K562 (cell line): ENCODE data around the gene ZMYND8. TPM values are rescaled to one million over a fixed set of nuclear protein-coding genes. Genes with fewer than 3 reads are reported as not detected.

Source experiments
- CBFB ChIP-seq: sonication (generic); formaldehyde crosslinking; IDR thresholded peaks from 2 replicates; pipeline ENCODE4 v1.4.0; 2020; ENCODE audit warnings: mild to moderate bottlenecking, missing genetic modification reagents
- CTBP1 ChIP-seq: fragments of 450-650 bp; IDR thresholded peaks from 2 replicates; pipeline ENCODE4 v1.6.1; 2016; ENCODE audit warnings: borderline replicate concordance
- EHMT2 ChIP-seq: fragments of 450-650 bp; IDR thresholded peaks from 2 replicates; pipeline ENCODE4 v1.6.1; 2018; ENCODE audit warnings: antibody characterized with exemption
- ESRRA ChIP-seq: fragments of 450-650 bp; IDR thresholded peaks from 2 replicates; pipeline ENCODE4 v1.6.1; 2014; ENCODE audit warnings: low read depth, mild to moderate bottlenecking, moderate library complexity, borderline replicate concordance
- FOXM1 ChIP-seq, 2 experiments: fragments of 450-650 bp in 1 of 2; sonication (generic) in 1 of 2; formaldehyde crosslinking in 1 of 2; IDR thresholded peaks; 2 replicates each; pipeline versions ENCODE4 v1.6.1 to v1.9.0; 2017 to 2022; ENCODE audit warnings: low read depth in 2 of 2, mild to moderate bottlenecking in 2 of 2, missing genetic modification reagents in 1 of 2, moderate library complexity in 1 of 2
- GABPA ChIP-seq: fragments of 200-800 bp; sonication (Bioruptor generic); conservative IDR thresholded peaks from 2 replicates; pipeline ENCODE4 v1.6.1; 2016; ENCODE audit warnings: low read depth, missing genetic modification characterization, missing compliant biosample characterization
- GABPB1 ChIP-seq: sonication (generic); formaldehyde crosslinking; IDR thresholded peaks from 2 replicates; pipeline ENCODE4 v1.8.0; 2022; ENCODE audit warnings: mild to moderate bottlenecking, missing genetic modification reagents
- MYNN ChIP-seq, 2 experiments: sonication (generic); formaldehyde crosslinking in 1 of 2; IDR thresholded peaks; 2 replicates each; pipeline versions ENCODE4 v1.5.0 to v1.6.1; 2016 to 2020; ENCODE audit warnings: antibody characterized with exemption in 1 of 2, missing genetic modification reagents in 1 of 2
- NEUROD1 ChIP-seq: fragments of 150-350 bp; IDR thresholded peaks from 2 replicates; pipeline ENCODE4 v1.6.1; 2014; ENCODE audit warnings: borderline replicate concordance, low read length, low read depth; ENCODE audit not compliant: partially characterized antibody
- PHB ChIP-seq: fragments of 250-450 bp; sonication (Bioruptor Pico); IDR thresholded peaks from 2 replicates; pipeline ENCODE4 v1.5.0; 2021
- SMARCA4 ChIP-seq: fragments of 450-650 bp; IDR thresholded peaks from 2 replicates; pipeline ENCODE4 v1.6.1; 2016
- SP1 ChIP-seq: sonication (generic); formaldehyde crosslinking; IDR thresholded peaks from 2 replicates; pipeline ENCODE4 v1.8.1; 2022; ENCODE audit warnings: mild to moderate bottlenecking, missing genetic modification reagents
- TSC22D4 ChIP-seq: fragments of 450-650 bp; IDR thresholded peaks from 2 replicates; pipeline ENCODE4 v1.6.1; 2016; ENCODE audit warnings: missing genetic modification characterization, missing biosample characterization, control low read depth
- ZKSCAN1 ChIP-seq: fragments of 150-350 bp; IDR thresholded peaks from 2 replicates; pipeline ENCODE4 v1.6.1; 2016; ENCODE audit warnings: low read depth, low read length
- ZNF717 ChIP-seq: fragments of 250-450 bp; sonication (Bioruptor Pico); IDR thresholded peaks from 2 replicates; pipeline ENCODE4 v1.5.0; 2021
- ZNF79 ChIP-seq: fragments of 250-450 bp; sonication (Bioruptor Pico); IDR thresholded peaks from 2 replicates; pipeline ENCODE4 v1.4.0; 2020; ENCODE audit warnings: low read depth, mild to moderate bottlenecking, moderate library complexity
- polyA plus RNA-seq, 8 experiments: library from polyadenylated mRNA; depleted of rRNA in 4 of 8; stranded (reverse) in 5 of 8; unstranded in 3 of 8; fragments of >200 nt; fragmentation: Nextera tagmentation in 2 of 8; fragmentation: Illumina TruSeq in 1 of 8; extraction: Ambion mirVana in 2 of 8; extraction: Trizol in 1 of 8; gene quantifications; 2 replicates each; pipeline versions ENCODE4 v1.2.1 to v1.2.3, GENCODE V29; 2011 to 2014; ENCODE audit warnings: inconsistent platforms in 1 of 8, missing spikeins in 1 of 8
- total RNA-seq, 7 experiments: library from RNA; depleted of rRNA in 6 of 7; stranded (reverse); fragments of >200 nt in 6 of 7; fragmentation: Illumina TruSeq in 2 of 7; extraction: Trizol in 2 of 7; gene quantifications; 2 replicates each; pipeline versions ENCODE4 v1.2.1 to v1.2.3, GENCODE V29; 2011 to 2021; ENCODE audit warnings: low replicate concordance in 1 of 7
- TF ChIP-seq, protein P1 (sequence below): fragments of 450-650 bp; IDR thresholded peaks from 2 replicates; pipeline ENCODE4 v1.7.1; 2018; ENCODE audit warnings: mild to moderate bottlenecking, low read depth; ENCODE audit not compliant: partially characterized antibody
- TF ChIP-seq, protein P2 (sequence below): sonication (generic); formaldehyde crosslinking; IDR thresholded peaks from 2 replicates; pipeline ENCODE4 v1.8.0; 2022; ENCODE audit warnings: mild to moderate bottlenecking, missing genetic modification reagents
- TF ChIP-seq, protein P3 (sequence below): fragments of 250-450 bp; sonication (Bioruptor Pico); IDR thresholded peaks from 2 replicates; pipeline ENCODE4 v1.8.0; 2021; ENCODE audit warnings: mild to moderate bottlenecking, moderate library complexity
- TF ChIP-seq, protein P4 (sequence below): IDR thresholded peaks from 2 replicates; pipeline ENCODE4 v1.6.1; 2012; ENCODE audit warnings: low read depth, low read length, improper control_type of control experiment, borderline replicate concordance
- TF ChIP-seq, protein P5 (sequence below): sonication (generic); formaldehyde crosslinking; IDR thresholded peaks from 2 replicates; pipeline ENCODE4 v1.9.0; 2022; ENCODE audit warnings: mild to moderate bottlenecking, missing genetic modification reagents

ZMYND8 gene
- total and polyA plus RNA-seq, 9 of the 15 experiments (the other 6 are each of a cell fraction or from before 2014, with no cell fraction given), result 31.8 to 148 (median 71.9) TPM

DNA sequence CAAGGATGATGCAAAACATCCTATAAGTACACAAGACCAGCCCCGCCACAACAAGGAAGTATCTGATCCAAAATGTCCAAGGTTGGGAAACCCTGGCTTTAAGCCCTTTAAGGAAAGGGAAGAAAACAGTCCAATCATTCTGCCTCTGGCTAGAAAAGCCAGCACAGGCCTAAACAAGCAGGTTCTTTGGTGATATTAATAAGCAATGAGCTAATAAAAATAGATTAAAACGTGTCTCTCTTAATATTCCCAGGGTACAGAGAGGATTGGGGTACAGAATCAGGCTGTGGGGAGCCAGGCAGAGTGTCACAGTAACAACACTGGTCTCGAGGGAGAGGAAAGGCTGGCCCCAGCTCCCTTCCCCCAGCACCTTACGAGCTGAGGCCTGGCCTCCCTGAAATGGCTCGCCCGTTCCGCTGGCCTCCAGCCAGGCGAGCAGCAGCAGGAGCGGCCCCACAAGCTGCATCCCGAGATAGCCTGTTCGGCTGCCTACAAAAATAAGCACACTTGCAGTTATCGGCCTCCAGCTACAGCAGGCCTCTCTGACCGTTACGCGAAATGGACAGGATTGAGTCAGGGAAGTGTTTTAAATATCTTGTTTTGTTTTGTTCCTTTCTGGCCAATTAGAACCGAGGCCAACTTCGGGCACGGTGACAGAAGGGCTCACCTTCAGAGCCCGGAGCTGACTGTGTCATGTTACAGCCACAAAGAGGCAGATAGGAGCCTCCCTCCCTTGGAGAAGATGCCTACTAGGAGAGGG lies 4.0 kb upstream of the ZMYND8 start (continued):
- TF ChIP-seq, protein P1, sequence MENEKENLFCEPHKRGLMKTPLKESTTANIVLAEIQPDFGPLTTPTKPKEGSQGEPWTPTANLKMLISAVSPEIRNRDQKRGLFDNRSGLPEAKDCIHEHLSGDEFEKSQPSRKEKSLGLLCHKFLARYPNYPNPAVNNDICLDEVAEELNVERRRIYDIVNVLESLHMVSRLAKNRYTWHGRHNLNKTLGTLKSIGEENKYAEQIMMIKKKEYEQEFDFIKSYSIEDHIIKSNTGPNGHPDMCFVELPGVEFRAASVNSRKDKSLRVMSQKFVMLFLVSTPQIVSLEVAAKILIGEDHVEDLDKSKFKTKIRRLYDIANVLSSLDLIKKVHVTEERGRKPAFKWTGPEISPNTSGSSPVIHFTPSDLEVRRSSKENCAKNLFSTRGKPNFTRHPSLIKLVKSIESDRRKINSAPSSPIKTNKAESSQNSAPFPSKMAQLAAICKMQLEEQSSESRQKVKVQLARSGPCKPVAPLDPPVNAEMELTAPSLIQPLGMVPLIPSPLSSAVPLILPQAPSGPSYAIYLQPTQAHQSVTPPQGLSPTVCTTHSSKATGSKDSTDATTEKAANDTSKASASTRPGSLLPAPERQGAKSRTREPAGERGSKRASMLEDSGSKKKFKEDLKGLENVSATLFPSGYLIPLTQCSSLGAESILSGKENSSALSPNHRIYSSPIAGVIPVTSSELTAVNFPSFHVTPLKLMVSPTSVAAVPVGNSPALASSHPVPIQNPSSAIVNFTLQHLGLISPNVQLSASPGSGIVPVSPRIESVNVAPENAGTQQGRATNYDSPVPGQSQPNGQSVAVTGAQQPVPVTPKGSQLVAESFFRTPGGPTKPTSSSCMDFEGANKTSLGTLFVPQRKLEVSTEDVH, result peak; percentile 63
- TF ChIP-seq GABPB1 (peak; percentile 82), TSC22D4 (no peak), MYNN (IDR thresholded peaks at IDR 0.05) (peak; percentile 88), MYNN (CRISPR knock-in tag; IDR thresholded peaks at IDR 0.05) (no peak), ZKSCAN1 (peak; percentile 97), CBFB (no peak), GABPA (tag) (peak; percentile 58), NEUROD1 (peak; percentile 91), FOXM1 (IDR thresholded peaks at IDR 0.05; ENCODE audit: low read depth) (peak; percentile 100), FOXM1 (CRISPR knock-in tag; IDR thresholded peaks at IDR 0.05; ENCODE audit: low read depth) (peak; percentile 100), CTBP1 (peak; percentile 97), EHMT2 (no peak), ZNF717 (CRISPR knock-in tag) (no peak), PHB (CRISPR knock-in tag) (no peak), SMARCA4 (peak; percentile 97), ZNF79 (no peak), SP1 (CRISPR knock-in tag) (peak; percentile 90), ESRRA (peak; percentile 68)
- TF ChIP-seq, protein P2, sequence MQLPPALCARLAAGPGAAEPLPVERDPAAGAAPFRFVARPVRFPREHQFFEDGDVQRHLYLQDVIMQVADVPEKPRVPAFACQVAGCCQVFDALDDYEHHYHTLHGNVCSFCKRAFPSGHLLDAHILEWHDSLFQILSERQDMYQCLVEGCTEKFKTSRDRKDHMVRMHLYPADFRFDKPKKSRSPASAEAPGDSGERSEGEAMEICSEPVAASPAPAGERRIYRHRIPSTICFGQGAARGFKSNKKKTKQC, result no peak
- TF ChIP-seq, protein P3, sequence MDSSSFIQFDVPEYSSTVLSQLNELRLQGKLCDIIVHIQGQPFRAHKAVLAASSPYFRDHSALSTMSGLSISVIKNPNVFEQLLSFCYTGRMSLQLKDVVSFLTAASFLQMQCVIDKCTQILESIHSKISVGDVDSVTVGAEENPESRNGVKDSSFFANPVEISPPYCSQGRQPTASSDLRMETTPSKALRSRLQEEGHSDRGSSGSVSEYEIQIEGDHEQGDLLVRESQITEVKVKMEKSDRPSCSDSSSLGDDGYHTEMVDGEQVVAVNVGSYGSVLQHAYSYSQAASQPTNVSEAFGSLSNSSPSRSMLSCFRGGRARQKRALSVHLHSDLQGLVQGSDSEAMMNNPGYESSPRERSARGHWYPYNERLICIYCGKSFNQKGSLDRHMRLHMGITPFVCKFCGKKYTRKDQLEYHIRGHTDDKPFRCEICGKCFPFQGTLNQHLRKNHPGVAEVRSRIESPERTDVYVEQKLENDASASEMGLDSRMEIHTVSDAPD, result no peak
- TF ChIP-seq, protein P4, sequence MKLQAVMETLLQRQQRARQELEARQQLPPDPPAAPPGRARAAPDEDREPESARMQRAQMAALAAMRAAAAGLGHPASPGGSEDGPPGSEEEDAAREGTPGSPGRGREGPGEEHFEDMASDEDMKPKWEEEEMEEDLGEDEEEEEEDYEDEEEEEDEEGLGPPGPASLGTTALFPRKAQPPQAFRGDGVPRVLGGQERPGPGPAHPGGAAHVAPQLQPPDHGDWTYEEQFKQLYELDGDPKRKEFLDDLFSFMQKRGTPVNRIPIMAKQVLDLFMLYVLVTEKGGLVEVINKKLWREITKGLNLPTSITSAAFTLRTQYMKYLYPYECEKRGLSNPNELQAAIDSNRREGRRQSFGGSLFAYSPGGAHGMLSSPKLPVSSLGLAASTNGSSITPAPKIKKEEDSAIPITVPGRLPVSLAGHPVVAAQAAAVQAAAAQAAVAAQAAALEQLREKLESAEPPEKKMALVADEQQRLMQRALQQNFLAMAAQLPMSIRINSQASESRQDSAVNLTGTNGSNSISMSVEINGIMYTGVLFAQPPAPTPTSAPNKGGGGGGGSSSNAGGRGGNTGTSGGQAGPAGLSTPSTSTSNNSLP, result peak; percentile 77; the same call in 1 of the 2 replicates
- TF ChIP-seq, protein P5, sequence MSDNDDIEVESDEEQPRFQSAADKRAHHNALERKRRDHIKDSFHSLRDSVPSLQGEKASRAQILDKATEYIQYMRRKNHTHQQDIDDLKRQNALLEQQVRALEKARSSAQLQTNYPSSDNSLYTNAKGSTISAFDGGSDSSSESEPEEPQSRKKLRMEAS (CRISPR knock-in tag), result peak; percentile 97
